ENCODE measurements around the gene MYLK.

Gene MYLK

DNA sequence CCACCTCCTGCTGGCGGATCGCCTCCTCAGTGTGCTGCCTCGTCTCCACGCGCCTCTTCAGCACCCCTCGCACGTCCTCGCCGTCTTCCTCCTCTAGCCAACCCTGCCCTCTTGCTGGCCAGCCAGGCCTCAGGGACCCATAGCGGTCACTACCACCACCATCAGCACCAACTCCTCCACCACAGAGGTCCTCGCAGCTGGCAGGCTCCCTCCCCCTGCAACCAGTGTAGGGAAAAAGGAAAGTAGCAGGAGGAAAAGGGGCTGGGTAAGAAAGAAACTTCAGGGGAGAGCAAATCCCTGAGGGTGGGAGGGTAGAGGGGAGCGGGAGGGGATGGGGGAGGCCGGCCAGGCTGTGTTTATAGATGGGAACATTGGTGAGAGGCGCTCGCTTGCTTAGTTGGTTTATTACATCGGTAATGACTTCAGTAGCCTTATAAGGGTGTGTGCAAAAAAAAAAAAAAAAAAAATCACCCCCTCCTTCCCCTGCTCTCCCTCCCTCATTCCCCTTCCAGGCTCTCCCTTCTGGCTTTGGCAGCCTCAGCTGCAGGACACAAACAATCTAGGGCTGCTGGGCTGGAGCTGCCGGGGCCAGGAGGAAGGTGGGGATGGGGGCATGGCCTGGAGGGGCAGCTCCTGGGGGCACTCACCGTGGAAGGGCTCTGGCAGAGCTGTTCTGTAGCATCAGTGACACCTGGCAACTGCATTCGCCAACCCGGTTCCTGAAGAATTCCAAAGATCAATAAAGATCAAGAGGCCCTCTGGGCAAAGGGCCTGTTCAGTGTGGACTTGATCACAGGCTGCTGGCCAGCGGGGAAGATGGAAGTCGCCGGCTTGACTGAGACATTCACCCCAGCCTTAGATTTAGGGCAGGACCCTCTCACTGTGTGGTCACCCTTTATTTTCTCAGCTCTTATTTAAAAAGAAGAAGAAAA is 183.1 kb downstream of the MYLK start:
- no peaks in the 10 kb centered on the region for H3K36me3 ChIP-seq (ENCODE audit: insufficient read depth, low read length)
- H3K9ac ChIP-seq (ENCODE audit: insufficient read length), result no peak overlapping the region
- no peaks in the 10 kb centered on the region for H3K9me3 ChIP-seq (ENCODE audit: low read depth, low read length)
- no peak overlapping the region for H3K27ac ChIP-seq
- H3K4me3 ChIP-seq, result no peak overlapping the region
- no peak for DNase-seq (ENCODE audit: low read depth, low spot score)
- TF ChIP-seq EZH2 (IDR thresholded peaks at IDR 0.05) (no peak), FOXP2 (optimal IDR thresholded peaks at IDR 0.05; ENCODE audit: control extremely low read depth, extremely low read length, insufficient read depth) (no peak), POLR2AphosphoS5 (IDR thresholded peaks at IDR 0.05; ENCODE audit: borderline replicate concordance, low read depth, low read length) (no peak)

DNA sequence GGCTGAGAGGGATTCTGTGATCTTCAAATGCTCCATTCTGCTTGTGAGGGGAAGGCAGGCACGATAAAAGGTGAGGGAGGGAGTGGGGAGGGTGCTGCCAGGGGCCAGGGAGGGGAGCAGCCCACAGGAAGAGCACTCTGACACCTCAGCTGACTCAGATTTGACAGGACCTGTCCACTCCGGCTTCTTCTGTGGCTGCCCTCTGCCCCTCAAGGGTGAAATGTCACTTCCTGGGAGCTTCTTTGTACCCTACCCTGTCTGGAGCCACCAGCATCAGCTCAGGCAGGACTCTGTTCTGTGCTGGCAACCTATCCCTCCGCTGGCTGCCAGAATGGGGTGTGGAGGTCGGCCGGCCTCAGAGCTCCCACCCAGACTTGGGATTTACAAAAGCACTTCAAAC is 185.3 kb downstream of the MYLK start:
- DNase-seq (ENCODE audit: low read depth, low spot score), result no peak
- H3K9ac ChIP-seq (ENCODE audit: insufficient read length), result no peak overlapping the region
- H3K27ac ChIP-seq, result no peak overlapping the region
- H3K4me3 ChIP-seq, result no peak overlapping the region
- TF ChIP-seq EZH2 (IDR thresholded peaks at IDR 0.05), result no peak
- no peaks in the 10 kb centered on the region for H3K36me3 ChIP-seq (ENCODE audit: insufficient read depth, low read length)
- H3K9me3 ChIP-seq (ENCODE audit: low read depth, low read length), result no peaks in the 10 kb centered on the region

DNA sequence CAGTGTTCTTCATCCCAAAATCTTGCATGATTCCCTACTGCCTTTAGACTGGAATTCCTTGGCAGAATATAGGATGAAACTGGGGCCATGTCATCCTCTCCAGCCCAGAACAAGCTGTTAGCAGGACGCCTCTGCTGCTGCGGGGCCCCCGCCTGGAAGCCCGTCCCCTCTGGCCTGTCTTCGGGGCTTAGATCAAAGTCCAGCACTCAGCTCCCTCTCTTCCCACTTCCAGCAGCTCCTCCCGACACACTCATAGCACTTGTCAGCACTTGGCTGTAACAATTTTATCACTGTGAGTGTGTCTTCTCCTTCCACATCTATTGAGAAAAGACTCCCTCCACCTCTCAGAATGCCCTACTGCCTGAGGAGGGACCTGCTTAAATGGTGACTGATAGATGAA is 187.3 kb downstream of the MYLK start:
- Histone ChIP-seq H3K4me3 (no peak overlapping the region), H3K9ac (ENCODE audit: insufficient read length) (no peak overlapping the region), H3K9me3 (ENCODE audit: low read depth, low read length) (no peaks in the 10 kb centered on the region), H3K36me3 (ENCODE audit: insufficient read depth, low read length) (no peaks in the 10 kb centered on the region), H3K27ac (no peak overlapping the region)
- DNase-seq (ENCODE audit: low read depth, low spot score), result no peak
- TF ChIP-seq FOXP2 (optimal IDR thresholded peaks at IDR 0.05; ENCODE audit: control extremely low read depth, extremely low read length, insufficient read depth) (no peak), EZH2 (IDR thresholded peaks at IDR 0.05) (no peak), POLR2AphosphoS5 (IDR thresholded peaks at IDR 0.05; ENCODE audit: borderline replicate concordance, low read depth, low read length) (no peak)

DNA sequence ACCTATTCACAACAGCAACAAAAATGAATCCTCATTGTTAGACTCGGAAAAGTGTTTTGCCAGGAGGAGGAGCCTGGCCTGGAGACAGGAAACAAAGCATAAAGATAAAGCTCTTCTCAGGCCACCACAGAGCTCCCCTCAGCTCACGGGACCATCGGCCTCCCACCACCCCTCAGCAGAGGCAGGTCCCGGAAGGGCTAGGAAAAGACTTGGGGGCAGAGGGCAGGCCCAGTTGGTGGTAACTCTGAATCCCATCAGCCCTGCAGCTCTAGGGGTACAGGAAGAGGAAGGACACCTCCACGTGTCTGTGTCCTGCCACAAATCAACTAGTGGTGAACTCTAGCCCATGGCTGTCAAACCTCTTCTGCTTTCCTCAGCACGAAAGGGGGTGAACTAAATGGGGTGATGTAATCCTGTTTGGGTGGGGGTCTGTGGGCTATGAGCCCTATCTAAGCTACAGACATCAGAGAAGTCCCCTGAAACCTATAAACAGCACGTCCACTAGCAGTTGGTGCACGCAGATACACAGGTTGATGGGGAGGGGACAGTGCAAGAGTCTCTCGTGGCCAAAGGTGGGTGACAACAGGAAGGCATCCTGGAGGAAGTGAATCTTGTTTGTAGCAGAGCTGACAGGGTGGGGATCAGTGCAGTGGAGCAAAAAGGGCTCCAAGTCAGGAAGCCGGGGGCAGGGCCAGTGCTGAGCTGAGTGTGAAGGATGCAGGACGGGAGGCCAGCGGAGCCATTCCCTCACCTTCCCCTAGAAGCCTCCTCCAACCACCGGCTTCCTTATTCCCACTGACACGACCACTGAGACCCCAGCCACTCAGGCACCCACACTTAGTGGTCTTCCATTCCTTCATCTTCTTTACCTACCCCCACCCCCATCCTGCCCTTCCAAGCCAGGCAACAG is 188.1 kb downstream of the MYLK start:
- Histone ChIP-seq H3K27ac (no peak overlapping the region), H3K36me3 (ENCODE audit: insufficient read depth, low read length) (no peaks in the 10 kb centered on the region), H3K9me3 (ENCODE audit: low read depth, low read length) (no peaks in the 10 kb centered on the region), H3K4me3 (no peak overlapping the region), H3K9ac (ENCODE audit: insufficient read length) (no peak overlapping the region)
- TF ChIP-seq POLR2AphosphoS5 (IDR thresholded peaks at IDR 0.05; ENCODE audit: borderline replicate concordance, low read depth, low read length) (no peak), EZH2 (IDR thresholded peaks at IDR 0.05) (no peak), FOXP2 (optimal IDR thresholded peaks at IDR 0.05; ENCODE audit: control extremely low read depth, extremely low read length, insufficient read depth) (no peak)
- no peak for DNase-seq (ENCODE audit: low read depth, low spot score)

DNA sequence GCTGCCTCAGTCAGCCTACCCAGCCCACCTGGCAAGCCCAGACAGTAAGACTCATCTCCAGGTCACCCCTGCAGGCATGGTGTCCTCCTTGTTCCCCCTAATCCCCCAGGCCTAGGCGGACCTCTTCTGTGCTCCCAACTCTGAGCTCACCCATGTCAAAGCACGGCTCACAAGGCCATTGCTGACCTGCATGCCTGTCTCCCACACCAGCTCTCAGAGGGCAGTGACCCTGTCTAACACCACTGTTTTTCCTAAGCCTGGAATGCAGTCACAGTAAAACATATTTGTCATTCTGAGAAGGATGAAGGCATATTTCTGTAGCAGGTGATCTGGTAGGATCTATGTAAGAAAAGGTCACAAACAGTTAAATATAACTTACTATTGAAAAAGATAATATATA is 189.0 kb downstream of the MYLK start:
- no peaks in the 10 kb centered on the region for H3K9me3 ChIP-seq (ENCODE audit: low read depth, low read length)
- no peaks in the 10 kb centered on the region for H3K36me3 ChIP-seq (ENCODE audit: insufficient read depth, low read length)
- H3K27ac ChIP-seq, result no peak overlapping the region
- DNase-seq (ENCODE audit: low read depth, low spot score), result no peak
- H3K9ac ChIP-seq (ENCODE audit: insufficient read length), result no peak overlapping the region
- TF ChIP-seq FOXP2 (optimal IDR thresholded peaks at IDR 0.05; ENCODE audit: control extremely low read depth, extremely low read length, insufficient read depth) (no peak), POLR2AphosphoS5 (IDR thresholded peaks at IDR 0.05; ENCODE audit: borderline replicate concordance, low read depth, low read length) (no peak), EZH2 (IDR thresholded peaks at IDR 0.05) (no peak)
- H3K4me3 ChIP-seq, result no peak overlapping the region

DNA sequence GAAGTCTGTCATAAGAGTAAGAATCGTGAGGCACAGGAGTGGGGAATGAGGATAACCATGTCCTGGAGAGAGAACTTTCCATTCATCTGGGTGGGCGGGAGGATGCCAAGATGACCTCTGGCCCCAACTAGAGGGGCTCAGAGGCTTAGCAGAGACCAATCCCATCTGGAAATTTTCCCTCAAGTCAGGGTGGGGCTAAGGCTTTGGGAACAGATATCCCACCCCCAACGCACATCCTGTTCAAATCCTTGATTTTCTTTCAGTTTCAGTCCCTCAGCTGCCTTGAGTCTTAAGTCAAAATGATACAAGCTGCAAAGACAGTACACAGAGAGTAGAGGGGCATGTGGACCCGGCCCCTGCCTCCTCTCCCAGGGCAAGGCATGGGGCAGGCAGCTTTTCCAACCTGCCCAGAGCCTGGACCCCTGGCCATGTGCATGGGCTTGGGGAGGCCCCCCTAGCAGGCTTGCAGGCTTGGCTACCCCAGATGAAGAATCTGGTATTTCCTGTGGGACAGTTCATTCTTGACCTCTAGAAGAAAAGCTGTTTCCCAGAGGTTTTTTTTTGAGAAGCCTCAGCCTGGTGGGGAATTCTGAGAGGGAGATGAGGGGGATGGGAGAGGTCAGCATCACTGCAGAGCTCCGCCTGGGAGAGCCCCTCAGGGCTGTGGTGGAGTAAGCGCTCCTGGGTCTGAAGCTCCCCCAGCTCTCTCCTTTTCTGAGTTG is 189.6 kb downstream of the MYLK start:
- no peak for TF ChIP-seq POLR2AphosphoS5 (IDR thresholded peaks at IDR 0.05; ENCODE audit: borderline replicate concordance, low read depth, low read length)
- TF ChIP-seq EZH2 (IDR thresholded peaks at IDR 0.05), result no peak
- no peak for TF ChIP-seq FOXP2 (optimal IDR thresholded peaks at IDR 0.05; ENCODE audit: control extremely low read depth, extremely low read length, insufficient read depth)
- Histone ChIP-seq H3K4me3 (no peak overlapping the region), H3K9me3 (ENCODE audit: low read depth, low read length) (no peaks in the 10 kb centered on the region), H3K9ac (ENCODE audit: insufficient read length) (no peak overlapping the region), H3K27ac (no peak overlapping the region), H3K36me3 (ENCODE audit: insufficient read depth, low read length) (no peaks in the 10 kb centered on the region)
- no peak for DNase-seq (ENCODE audit: low read depth, low spot score)

DNA sequence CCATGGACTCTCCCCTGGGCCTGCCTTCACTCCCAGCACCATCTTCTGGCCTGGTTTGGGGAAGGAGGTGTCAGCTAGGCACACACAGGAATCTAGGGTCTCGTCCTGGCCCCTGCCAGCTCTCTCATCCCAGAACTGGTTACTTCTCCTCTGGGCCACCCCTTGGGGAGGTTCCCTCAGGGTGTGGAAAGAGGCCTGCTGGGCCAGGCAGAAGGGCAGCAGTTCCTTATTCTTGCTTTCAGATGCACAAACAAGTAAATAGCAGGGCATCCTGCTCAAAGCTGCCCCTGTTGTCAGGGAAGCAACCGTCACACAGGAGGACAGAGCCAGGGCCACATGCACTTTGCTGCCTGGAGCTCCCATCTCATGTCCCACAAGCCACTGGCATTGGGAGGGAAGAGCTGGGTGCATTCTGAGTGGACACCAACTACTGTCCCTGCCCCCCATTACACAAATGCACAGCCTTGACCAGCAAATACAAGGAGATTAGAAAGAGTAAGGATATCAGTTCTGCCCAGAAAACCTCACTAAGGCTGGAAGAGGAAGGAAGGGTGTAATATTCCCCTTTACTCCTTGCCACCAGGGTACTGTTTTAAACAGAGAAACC is 190.4 kb downstream of the MYLK start:
- Histone ChIP-seq H3K36me3 (ENCODE audit: insufficient read depth, low read length) (no peaks in the 10 kb centered on the region), H3K9ac (ENCODE audit: insufficient read length) (no peak overlapping the region), H3K4me3 (no peak overlapping the region), H3K9me3 (ENCODE audit: low read depth, low read length) (no peaks in the 10 kb centered on the region), H3K27ac (no peak overlapping the region)
- TF ChIP-seq FOXP2 (optimal IDR thresholded peaks at IDR 0.05; ENCODE audit: control extremely low read depth, extremely low read length, insufficient read depth) (no peak), POLR2AphosphoS5 (IDR thresholded peaks at IDR 0.05; ENCODE audit: borderline replicate concordance, low read depth, low read length) (no peak), EZH2 (IDR thresholded peaks at IDR 0.05) (no peak)
- DNase-seq (ENCODE audit: low read depth, low spot score), result no peak

All from SK-N-MC (cell line).